SJSA1 (cell line): ENCODE results near the gene GLIPR1. TPM values are rescaled to one million over a fixed set of nuclear protein-coding genes. Genes with fewer than 3 reads are reported as not detected.
A peak's percentile ranks its signal among the peaks of the same experiment; 100 is the strongest.
"Not testable (repeated sequence)": the region's sequence is repeated elsewhere in the genome, so short reads cannot be mapped to it uniquely, and the experiment has no call there.

Experiments used
- DNase-seq, 2 experiments: peaks; one replicate each; pipeline ENCODE4 v3.0.0-alpha.2; 2015 to 2020; ENCODE audit warnings: low spot score in 2 of 2, low read depth in 1 of 2
- H3K27ac ChIP-seq: fragments of 250-450 bp; sonication (Bioruptor Pico); 2 replicates; pipeline ENCODE4 v1.5.1; 2020; ENCODE audit warnings: mild to moderate bottlenecking, moderate library complexity
- H3K27me3 ChIP-seq: fragments of 250-450 bp; sonication (Bioruptor Pico); replicated peaks from 2 replicates; pipeline ENCODE4 v1.5.1; 2020; ENCODE audit warnings: mild to moderate bottlenecking, moderate library complexity
- H3K36me3 ChIP-seq: fragments of 250-450 bp; sonication (Bioruptor Pico); 2 replicates; pipeline ENCODE4 v1.5.1; 2020; ENCODE audit warnings: mild to moderate bottlenecking
- H3K4me1 ChIP-seq: fragments of 250-450 bp; sonication (Bioruptor Pico); replicated peaks from 2 replicates; pipeline ENCODE4 v1.6.1; 2021; ENCODE audit warnings: mild to moderate bottlenecking
- H3K4me3 ChIP-seq: fragments of 250-450 bp; sonication (Bioruptor Pico); 2 replicates; pipeline ENCODE4 v1.5.1; 2020; ENCODE audit warnings: mild to moderate bottlenecking
- H3K9me3 ChIP-seq: fragments of 250-450 bp; sonication (Bioruptor Pico); replicated peaks from 2 replicates; pipeline ENCODE4 v1.5.1; 2020; ENCODE audit warnings: mild to moderate bottlenecking
- total RNA-seq: library from RNA; depleted of rRNA; stranded (reverse); fragments of >200 nt; shearing (Covaris generic); gene quantifications from 2 replicates; pipeline ENCODE4 v1.2.3, GENCODE V29; 2014

Gene GLIPR1
- total RNA-seq, 1 experiment from 2014 or later, result 81.5 TPM

DNA sequence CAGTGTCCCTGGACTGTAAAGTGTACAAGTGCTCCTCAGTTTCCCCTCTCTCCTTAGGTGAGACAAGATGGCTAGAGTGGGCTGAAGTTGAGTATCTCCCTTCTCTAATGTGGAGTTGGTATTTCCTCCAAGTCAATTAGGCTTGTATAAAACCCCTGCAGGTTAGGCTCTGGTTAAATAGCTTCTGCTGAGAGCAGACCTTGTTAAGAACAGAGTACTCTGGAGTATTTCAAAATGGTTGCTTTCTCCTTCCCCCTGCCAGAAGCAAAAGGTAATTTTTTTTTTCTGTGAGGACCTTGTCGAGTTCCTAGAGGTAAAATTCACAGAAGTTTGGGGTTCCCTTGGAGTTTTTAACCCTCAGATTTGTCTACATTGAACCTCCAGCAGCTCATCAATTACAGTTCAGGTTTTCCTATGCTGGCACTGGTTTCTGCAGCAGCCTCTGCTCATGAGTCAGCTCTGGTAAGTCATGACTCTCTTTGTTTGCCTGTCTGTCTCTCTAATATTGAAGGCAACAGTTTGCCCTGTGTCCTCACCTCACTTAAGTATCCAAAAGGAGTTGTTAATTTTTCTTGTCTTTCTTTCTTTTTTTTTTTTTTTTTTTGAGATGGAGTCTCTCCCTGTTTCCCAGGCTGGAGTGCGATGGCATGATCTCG is 27.8 kb upstream of the GLIPR1 start:
- H3K4me3 ChIP-seq, result no peak overlapping the region
- H3K9me3 ChIP-seq, result no peaks in the 10 kb centered on the region
- H3K36me3 ChIP-seq, result no peaks in the 10 kb centered on the region
- H3K4me1 ChIP-seq, result no peaks in the 10 kb centered on the region
- H3K27me3 ChIP-seq, result no peaks in the 10 kb centered on the region
- DNase-seq, result no peak
- no peak overlapping the region for H3K27ac ChIP-seq

DNA sequence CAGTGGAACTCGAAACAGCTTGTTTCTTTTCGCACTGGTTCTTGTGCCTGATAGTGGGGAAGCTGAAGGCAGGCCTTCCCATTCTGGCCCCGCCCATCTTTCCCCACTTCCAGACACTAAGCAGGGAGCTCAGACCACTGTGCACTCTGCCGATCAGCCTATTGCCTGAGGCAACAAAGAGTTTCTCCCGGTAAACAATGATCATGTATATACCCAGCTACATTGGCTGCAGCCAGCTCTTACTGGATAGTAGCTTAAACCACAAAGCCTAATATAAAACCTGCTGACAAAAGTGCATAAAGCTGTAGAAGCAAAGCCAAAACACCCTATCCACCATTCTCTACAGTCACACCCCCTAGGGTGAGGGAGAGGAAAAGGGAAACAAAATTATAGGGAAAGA is 24.7 kb upstream of the GLIPR1 start:
- Histone ChIP-seq H3K27ac (no peak overlapping the region), H3K4me3 (no peak overlapping the region), H3K36me3 (no peaks in the 10 kb centered on the region), H3K27me3 (no peaks in the 10 kb centered on the region), H3K9me3 (peaks cover 3% of the 10 kb centered on the region; the same call in 1 of the 2 replicates), H3K4me1 (no peaks in the 10 kb centered on the region)
- no peak for DNase-seq

DNA sequence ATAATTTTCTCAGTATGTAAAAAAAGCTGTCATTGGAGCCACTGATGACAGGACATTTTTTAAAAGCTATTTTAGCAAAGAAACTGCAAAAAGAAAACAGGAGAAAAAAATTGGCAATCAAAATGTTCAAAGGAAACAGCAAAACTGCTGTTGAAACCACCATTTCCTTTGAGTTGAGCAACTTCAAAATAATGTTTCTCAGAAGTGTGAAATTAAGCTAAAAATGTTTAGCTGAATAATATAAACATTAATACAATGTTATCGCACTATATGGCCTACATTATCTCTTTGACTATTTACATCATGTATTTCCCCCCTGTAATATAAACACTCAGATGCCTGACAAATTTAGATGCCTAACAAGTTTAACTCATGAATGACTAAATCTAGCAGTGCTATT is 23.4 kb upstream of the GLIPR1 start:
- H3K36me3 ChIP-seq, result no peaks in the 10 kb centered on the region
- DNase-seq, result no peak
- no peak overlapping the region for H3K4me3 ChIP-seq
- peaks cover 3% of the 10 kb centered on the region; the same call in 1 of the 2 replicates for H3K9me3 ChIP-seq
- H3K4me1 ChIP-seq, result no peaks in the 10 kb centered on the region
- H3K27ac ChIP-seq, result no peak overlapping the region
- H3K27me3 ChIP-seq, result no peaks in the 10 kb centered on the region

GRCh38 chr12:75457866-75458265 is 22.7 kb upstream of the GLIPR1 start:
- not testable (repeated sequence) for H3K36me3 ChIP-seq, DNase-seq, H3K4me3 ChIP-seq, H3K9me3 ChIP-seq, H3K27ac ChIP-seq, H3K4me1 ChIP-seq, H3K27me3 ChIP-seq

DNA sequence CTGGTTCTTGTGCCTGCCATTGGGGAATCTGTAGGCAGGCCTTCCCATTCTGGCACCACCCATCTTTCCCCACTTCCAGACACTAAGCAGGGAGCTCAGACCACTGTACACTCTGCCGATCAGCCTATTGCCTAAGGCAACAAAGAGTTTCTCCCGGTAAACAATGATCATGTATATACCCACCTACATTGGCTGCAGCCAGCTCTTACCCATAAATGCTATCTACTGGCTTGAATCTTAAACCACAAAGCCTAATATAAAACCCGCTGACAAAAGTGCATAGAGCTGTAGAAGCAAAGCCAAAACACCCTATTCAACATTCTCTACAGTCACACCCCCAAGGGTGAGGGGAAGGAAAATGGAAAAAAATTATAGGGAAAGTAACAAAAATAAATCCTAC is 20.8 kb upstream of the GLIPR1 start:
- H3K27ac ChIP-seq, result no peak overlapping the region
- peaks cover 3% of the 10 kb centered on the region; the same call in 1 of the 2 replicates for H3K9me3 ChIP-seq
- no peaks in the 10 kb centered on the region for H3K4me1 ChIP-seq
- no peak for DNase-seq
- H3K27me3 ChIP-seq, result no peaks in the 10 kb centered on the region
- H3K4me3 ChIP-seq, result no peak overlapping the region
- no peaks in the 10 kb centered on the region for H3K36me3 ChIP-seq

DNA sequence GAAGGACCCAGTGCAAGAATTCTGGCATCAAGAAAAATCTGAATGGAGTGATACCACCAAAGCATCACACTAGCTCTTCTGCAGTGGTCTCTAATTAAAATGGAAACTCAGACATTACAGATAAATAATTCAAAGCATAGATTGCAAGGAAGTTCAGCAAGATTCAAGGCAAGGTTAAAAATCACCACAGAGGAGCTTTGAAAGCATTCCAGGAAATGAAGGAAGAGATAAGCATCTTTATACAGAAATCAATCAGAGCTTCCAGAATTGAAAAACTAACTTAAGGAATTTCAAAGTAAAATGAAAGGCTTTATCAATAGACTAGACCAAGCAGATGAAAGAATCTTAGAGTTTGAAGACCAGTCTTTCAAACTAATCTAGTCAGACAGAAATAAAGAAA is 20.4 kb upstream of the GLIPR1 start:
- H3K4me1 ChIP-seq, result no peaks in the 10 kb centered on the region
- H3K27ac ChIP-seq, result no peak overlapping the region
- H3K36me3 ChIP-seq, result no peaks in the 10 kb centered on the region
- DNase-seq, result no peak
- H3K27me3 ChIP-seq, result no peaks in the 10 kb centered on the region
- H3K9me3 ChIP-seq, result peaks cover 3% of the 10 kb centered on the region; the same call in 1 of the 2 replicates
- H3K4me3 ChIP-seq, result no peak overlapping the region

DNA sequence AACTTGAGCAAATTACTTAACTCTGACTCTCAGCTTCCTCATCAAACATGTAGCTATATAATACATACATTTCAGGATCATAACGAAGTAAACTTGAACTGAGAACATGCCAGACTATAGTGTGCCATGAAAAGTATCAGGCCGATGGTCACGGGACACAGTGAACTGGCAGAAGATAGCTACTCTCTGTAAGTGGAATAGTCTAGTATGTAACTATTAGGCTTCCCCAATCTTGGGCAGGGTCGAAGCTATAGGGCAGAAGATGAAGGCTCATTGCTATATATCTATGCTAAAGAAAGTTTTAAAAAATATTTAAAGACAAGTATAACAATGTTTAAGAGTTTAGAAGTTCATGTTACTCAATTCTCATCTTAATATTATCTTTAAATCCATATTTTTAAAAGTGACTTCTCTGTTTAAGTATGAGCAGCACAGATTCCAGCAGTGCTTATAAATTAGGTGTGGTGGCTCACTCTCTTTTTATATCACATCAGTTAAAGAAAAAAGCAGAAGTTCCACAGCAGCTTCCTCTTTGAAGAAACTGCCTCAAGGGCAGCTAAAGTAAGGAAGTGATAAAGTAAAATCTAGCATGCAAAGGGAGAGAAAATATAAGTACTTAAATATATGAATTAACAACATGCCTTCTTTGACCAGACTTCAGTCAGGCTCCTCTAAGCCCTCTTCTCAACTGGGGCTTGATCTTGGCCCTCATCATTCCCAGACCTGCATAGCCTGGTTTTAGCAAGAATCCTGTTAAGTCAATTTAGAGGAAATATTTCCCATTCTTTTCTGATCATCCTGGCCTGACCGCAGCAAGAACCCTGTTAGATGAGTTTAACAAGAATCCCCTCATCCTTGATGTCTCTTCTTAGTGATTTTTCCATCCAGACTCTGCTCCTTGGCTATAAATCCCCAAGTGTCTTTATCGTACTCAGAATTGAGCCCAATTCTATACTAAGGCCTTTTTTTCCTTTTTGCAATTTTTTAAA is 8.4 kb upstream of the GLIPR1 start:
- H3K27me3 ChIP-seq, result no peaks in the 10 kb centered on the region; the same call in 1 of the 2 replicates
- no peaks in the 10 kb centered on the region for H3K4me1 ChIP-seq
- H3K4me3 ChIP-seq, result no peak overlapping the region
- H3K9me3 ChIP-seq, result no peaks in the 10 kb centered on the region
- no peak overlapping the region for H3K27ac ChIP-seq
- H3K36me3 ChIP-seq, result no peaks in the 10 kb centered on the region
- DNase-seq, result no peak

DNA sequence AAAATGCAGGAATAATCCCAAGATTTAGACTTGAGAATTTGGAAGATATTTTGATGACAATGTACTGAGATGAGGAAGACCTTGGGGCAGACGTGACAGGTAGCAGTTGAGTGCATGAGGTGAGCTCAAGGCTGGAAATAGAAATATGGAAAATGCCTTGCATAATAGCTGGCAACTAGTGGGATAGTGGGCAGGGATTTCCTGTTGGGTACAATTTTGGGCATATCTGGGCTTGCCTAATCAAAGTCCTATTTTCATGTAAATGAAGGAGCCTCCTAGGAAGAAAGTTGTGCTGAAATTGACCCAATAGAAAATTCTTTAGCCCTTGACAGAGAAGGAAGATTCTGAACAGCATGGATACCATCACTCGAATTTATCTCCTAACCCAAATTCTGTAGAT is 6.4 kb upstream of the GLIPR1 start:
- Histone ChIP-seq H3K27me3 (no peaks in the 10 kb centered on the region; the same call in 1 of the 2 replicates), H3K4me1 (no peaks in the 10 kb centered on the region), H3K4me3 (no peak overlapping the region), H3K27ac (no peak overlapping the region), H3K36me3 (no peaks in the 10 kb centered on the region), H3K9me3 (no peaks in the 10 kb centered on the region)
- DNase-seq, result no peak

DNA sequence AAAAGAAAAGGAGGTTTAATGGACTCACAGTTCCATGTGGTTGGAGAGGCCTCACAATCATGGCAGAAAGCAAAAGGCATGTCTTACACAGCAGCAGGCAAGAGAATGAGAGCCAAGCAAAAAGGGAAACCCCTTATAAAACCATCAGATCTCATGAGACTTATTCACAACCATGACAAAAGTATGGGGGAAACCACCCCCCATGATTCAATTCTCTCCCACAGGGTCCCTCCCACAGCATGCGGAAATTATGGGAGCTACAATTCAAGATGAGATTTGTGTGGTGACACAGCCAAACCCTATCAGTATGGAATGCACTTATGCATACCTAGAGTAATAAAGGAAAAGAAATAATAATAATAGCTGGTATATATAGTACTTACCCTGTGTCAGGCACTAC is 4.5 kb upstream of the GLIPR1 start:
- Histone ChIP-seq H3K36me3 (no peaks in the 10 kb centered on the region), H3K4me1 (peaks cover 10% of the 10 kb centered on the region), H3K9me3 (no peaks in the 10 kb centered on the region), H3K27me3 (no peaks in the 10 kb centered on the region; the same call in 1 of the 2 replicates), H3K4me3 (no peak overlapping the region), H3K27ac (no peak overlapping the region)
- DNase-seq, result no peak

DNA sequence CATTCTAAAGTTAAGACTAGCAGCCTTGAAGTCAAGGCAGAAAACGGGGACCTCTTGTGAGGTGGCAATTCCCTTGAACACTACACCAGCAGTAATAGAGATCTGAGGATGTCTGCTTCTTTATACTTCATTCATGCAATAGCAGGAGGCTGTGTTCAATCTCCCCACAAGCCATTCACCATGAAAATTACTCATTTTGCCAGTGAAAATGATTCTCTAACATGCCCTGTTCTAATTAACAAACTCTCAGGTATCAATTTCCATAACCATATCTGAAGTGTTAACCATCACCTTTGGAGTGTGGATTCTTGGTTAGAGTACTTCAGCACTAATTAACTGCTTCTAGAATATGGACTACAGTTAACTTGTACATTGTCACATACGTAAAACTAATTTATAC is 3.4 kb upstream of the GLIPR1 start:
- no peak for DNase-seq
- no peaks in the 10 kb centered on the region; the same call in 1 of the 2 replicates for H3K27me3 ChIP-seq
- H3K27ac ChIP-seq, result no peak overlapping the region

DNA sequence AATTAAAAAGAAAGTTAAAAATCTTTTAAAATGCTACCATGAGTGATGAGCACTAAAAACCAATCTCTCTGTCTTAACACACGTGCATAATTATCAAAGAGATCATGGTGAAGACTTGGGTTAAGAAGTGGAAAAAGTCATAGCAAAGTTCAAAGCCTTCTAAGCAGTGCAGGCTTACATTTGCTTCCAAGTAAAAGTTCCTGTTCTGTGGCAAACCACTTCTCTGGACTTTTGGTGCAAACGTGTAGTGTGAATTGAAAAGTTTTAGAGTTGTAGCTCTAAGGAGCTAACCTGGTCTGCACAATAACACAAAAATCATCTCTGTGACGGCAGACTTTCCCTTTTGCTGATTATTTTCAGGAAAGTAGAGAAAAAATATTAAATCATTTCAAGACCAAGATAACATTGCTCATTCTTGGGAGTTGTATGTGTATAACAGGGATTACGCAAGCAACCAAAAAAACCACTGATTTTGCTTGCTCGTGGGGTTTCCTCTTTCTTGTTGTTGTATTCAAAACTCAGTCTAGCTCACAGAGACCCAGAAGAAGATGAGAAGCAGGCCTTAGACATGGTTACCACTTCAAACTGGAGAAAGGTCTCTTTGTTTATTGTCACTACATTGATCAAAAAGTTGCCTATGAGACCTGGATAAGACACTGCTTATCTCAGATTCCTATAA is 2.3 kb upstream of the GLIPR1 start:
- Histone ChIP-seq H3K9me3 (no peaks in the 10 kb centered on the region), H3K4me3 (no peak overlapping the region), H3K27me3 (no peaks in the 10 kb centered on the region; the same call in 1 of the 2 replicates), H3K27ac (no peak overlapping the region), H3K36me3 (peaks cover 15% of the 10 kb centered on the region), H3K4me1 (peaks cover 29% of the 10 kb centered on the region)
- DNase-seq, result no peak

More for the DNA sequence above, 3.4 kb upstream of the GLIPR1 start:
- Histone ChIP-seq H3K36me3 (peaks cover 4% of the 10 kb centered on the region), H3K9me3 (no peaks in the 10 kb centered on the region), H3K4me1 (peaks cover 18% of the 10 kb centered on the region), H3K4me3 (no peak overlapping the region)

DNA sequence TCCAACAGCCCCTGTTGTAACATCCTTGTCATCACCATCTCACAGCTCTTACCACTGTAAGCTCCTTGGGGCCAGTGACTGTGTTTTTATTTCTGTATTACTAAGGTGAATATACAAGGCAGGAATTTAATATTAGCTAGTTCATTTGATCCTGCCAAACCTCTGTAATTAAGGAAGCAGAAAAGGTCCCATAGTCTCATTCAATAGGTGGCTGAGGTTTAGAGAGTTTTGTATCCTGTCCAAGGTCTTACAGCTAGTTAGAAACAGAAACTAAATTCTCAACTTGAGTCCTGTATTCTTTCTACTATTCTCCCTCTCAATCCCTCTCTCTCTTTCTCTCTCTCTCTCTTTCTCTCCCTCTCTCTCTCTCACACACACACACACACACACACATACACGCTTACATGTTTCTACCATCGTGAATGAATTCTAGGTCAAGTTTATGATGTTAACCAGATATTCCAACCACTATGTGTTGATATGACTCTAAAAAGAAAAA is 543 bp upstream of the GLIPR1 start:
- H3K36me3 ChIP-seq, result peaks cover 26% of the 10 kb centered on the region
- H3K4me1 ChIP-seq, result peaks cover 34% of the 10 kb centered on the region
- peak overlapping the region; percentile 44 for H3K4me3 ChIP-seq
- no peak for DNase-seq
- no peaks in the 10 kb centered on the region; the same call in 1 of the 2 replicates for H3K27me3 ChIP-seq
- no peaks in the 10 kb centered on the region for H3K9me3 ChIP-seq
- peak overlapping the region; percentile 94 for H3K27ac ChIP-seq

DNA sequence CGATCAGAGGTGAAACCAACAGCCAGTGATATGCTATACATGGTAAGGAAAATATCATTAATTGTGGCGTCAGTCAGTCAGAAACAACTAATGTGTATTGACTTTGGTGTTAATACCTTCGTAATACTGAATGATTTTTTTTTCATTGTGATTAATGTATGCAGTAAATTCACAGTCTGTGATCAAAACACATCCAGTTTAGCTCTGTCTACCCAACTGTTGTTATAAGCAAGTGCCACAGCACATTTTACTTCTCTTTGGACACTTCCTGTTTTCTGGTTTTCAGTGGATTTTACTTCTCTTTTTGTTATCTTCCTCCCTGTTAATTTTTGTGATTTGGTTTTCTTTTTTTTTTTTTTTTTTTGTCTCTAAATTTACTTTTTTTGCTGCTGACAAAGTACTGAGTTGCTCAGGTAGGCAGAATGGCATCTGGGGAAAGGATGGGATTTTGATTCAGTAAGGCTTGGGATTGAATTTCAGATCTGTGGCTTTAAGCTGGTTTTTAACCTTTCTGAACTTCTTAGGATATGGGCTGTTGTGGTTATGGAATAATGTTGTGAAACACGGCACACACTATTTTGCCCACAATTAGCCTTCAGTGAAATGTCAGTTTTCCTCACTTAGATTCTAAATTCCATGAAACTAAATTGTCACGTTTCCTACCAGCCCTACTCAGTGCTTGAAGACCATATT is 604 bp downstream of the GLIPR1 start:
- DNase-seq, result no peak
- peaks cover 35% of the 10 kb centered on the region for H3K36me3 ChIP-seq
- peak overlapping the region; percentile 94 for H3K27ac ChIP-seq
- H3K4me1 ChIP-seq, result peaks cover 34% of the 10 kb centered on the region
- H3K9me3 ChIP-seq, result no peaks in the 10 kb centered on the region
- H3K27me3 ChIP-seq, result no peaks in the 10 kb centered on the region
- peak overlapping the region; percentile 44 for H3K4me3 ChIP-seq
